Liver (tissue), 9 donors: Measurements from ENCODE around the gene KLF16. TPM values are rescaled to one million over a fixed set of nuclear protein-coding genes. Genes with fewer than 3 reads are reported as not detected.

Experiments used
- DNase-seq: peaks from one replicate; pipeline ENCODE4 v3.0.0-alpha.2; 2017; ENCODE audit warnings: low spot score
- H3K27ac ChIP-seq, 2 donors: one replicate each; pipeline ENCODE4 v1.7.0; 2013; ENCODE audit warnings: inconsistent platforms in 2 of 2, low read length in 2 of 2, control low read depth in 1 of 2, low read depth in 1 of 2, mild to moderate bottlenecking in 1 of 2
- H3K27me3 ChIP-seq, 4 donors: one replicate each; pipeline versions ENCODE4 v1.6.1 to v1.7.0; 2013; ENCODE audit warnings: low read length in 3 of 4, inconsistent platforms in 1 of 4, mild to moderate bottlenecking in 1 of 4, moderate library complexity in 1 of 4; ENCODE audit not compliant: control insufficient read depth in 4 of 4, insufficient read depth in 4 of 4
- H3K36me3 ChIP-seq, 4 donors: one replicate each; pipeline versions ENCODE4 v1.6.1 to v1.7.0; 2013; ENCODE audit warnings: low read length in 3 of 4, mild to moderate bottlenecking in 3 of 4, low read depth in 1 of 4, moderate library complexity in 1 of 4; ENCODE audit not compliant: control insufficient read depth in 4 of 4, insufficient read depth in 3 of 4
- H3K4me1 ChIP-seq, 4 donors: one replicate each; pipeline versions ENCODE4 v1.6.1 to v1.7.0; 2013; ENCODE audit warnings: low read length in 3 of 4, mild to moderate bottlenecking in 3 of 4, moderate library complexity in 1 of 4; ENCODE audit not compliant: control insufficient read depth in 4 of 4, insufficient read depth in 4 of 4
- H3K4me3 ChIP-seq, 3 donors: one replicate each; pipeline versions ENCODE4 v1.6.1 to v1.7.0; 2013; ENCODE audit warnings: low read length in 3 of 3, control low read depth in 1 of 3, low read depth in 1 of 3, mild to moderate bottlenecking in 1 of 3
- H3K9ac ChIP-seq, 2 donors: one replicate each; pipeline ENCODE4 v1.7.0; 2013; ENCODE audit warnings: low read length in 2 of 2, mild to moderate bottlenecking in 2 of 2, moderate library complexity in 2 of 2, control low read depth in 1 of 2, low read depth in 1 of 2
- H3K9me3 ChIP-seq, 4 donors: one replicate each; pipeline versions ENCODE4 v1.6.1 to v1.7.0; 2013; ENCODE audit warnings: low read length in 3 of 4; ENCODE audit not compliant: control insufficient read depth in 4 of 4
- CTCF ChIP-seq: fragments of 150-350 bp; IDR thresholded peaks from 2 replicates; pipeline ENCODE4 v1.5.1; 2017; ENCODE audit warnings: improper control_type of control experiment, low read depth, low read length; ENCODE audit not compliant: missing input control
- FOXA1 ChIP-seq: IDR thresholded peaks from 2 replicates; pipeline ENCODE4 v1.6.1; 2016; ENCODE audit warnings: antibody characterized with exemption
- FOXA2 ChIP-seq: IDR thresholded peaks from 2 replicates; pipeline ENCODE4 v1.6.1; 2016; ENCODE audit warnings: antibody characterized with exemption
- HNF4A ChIP-seq, 2 donors: conservative IDR thresholded peaks; 2 replicates each; pipeline ENCODE4 v1.6.1; 2016; ENCODE audit warnings: antibody characterized with exemption in 2 of 2, mild to moderate bottlenecking in 2 of 2
- HNF4G ChIP-seq: IDR thresholded peaks from 2 replicates; pipeline ENCODE4 v1.6.1; 2016; ENCODE audit warnings: antibody characterized with exemption
- JUND ChIP-seq, 2 donors: IDR thresholded peaks; 2 replicates each; pipeline ENCODE4 v1.6.1; 2016; ENCODE audit warnings: antibody characterized with exemption in 2 of 2
- MAX ChIP-seq: IDR thresholded peaks from 2 replicates; pipeline ENCODE4 v1.6.1; 2016; ENCODE audit warnings: antibody characterized with exemption
- NR2F2 ChIP-seq: IDR thresholded peaks from 2 replicates; pipeline ENCODE4 v1.6.1; 2016; ENCODE audit warnings: antibody characterized with exemption
- RAD21 ChIP-seq, 2 donors: IDR thresholded peaks; 2 replicates each; pipeline ENCODE4 v1.6.1; 2016; ENCODE audit warnings: antibody characterized with exemption in 2 of 2, mild to moderate bottlenecking in 2 of 2
- REST ChIP-seq: IDR thresholded peaks from 2 replicates; pipeline ENCODE4 v1.6.1; 2016; ENCODE audit warnings: antibody characterized with exemption, mild to moderate bottlenecking
- RXRA ChIP-seq, 2 donors: IDR thresholded peaks; 2 replicates each; pipeline ENCODE4 v1.6.1; 2017 to 2018; ENCODE audit warnings: antibody characterized with exemption in 2 of 2, mild to moderate bottlenecking in 1 of 2
- TAF1 ChIP-seq: conservative IDR thresholded peaks from 2 replicates; pipeline ENCODE4 v1.6.1; 2016; ENCODE audit warnings: antibody characterized with exemption, mild to moderate bottlenecking
- YY1 ChIP-seq: IDR thresholded peaks from 2 replicates; pipeline ENCODE4 v1.6.1; 2016; ENCODE audit warnings: antibody characterized with exemption, mild to moderate bottlenecking
- ZBTB33 ChIP-seq: IDR thresholded peaks from 2 replicates; pipeline ENCODE4 v1.6.1; 2016; ENCODE audit warnings: antibody characterized with exemption
- WGBS: extraction: QIAGEN DNeasy Blood & Tissue Kit; methylation state at CpG from one replicate; pipeline ENCODE4 v1.1.7; 2013; 5-methylcytosine and 5-hydroxymethylcytosine counted together
- polyA plus RNA-seq, 2 donors: library from polyadenylated mRNA; stranded (reverse) in 1 of 2; unstranded in 1 of 2; fragments of 200-250 nt in 1 of 2; fragments of >200 nt in 1 of 2; fragmentation: Nextera tagmentation in 1 of 2; extraction: Ambion mirVana in 1 of 2; gene quantifications; one replicate each; pipeline versions ENCODE4 v1.2.1 to v1.2.3, GENCODE V29; 2013 to 2015
- total RNA-seq, 2 donors: library from RNA; depleted of rRNA; stranded (reverse); fragments of >200 nt; gene quantifications; one replicate each; pipeline ENCODE4 v1.2.3, GENCODE V29; 2014
- donor health status: healthy.
- donor health status: healthy.
- donor health status: healthy.
- donor health status: healthy.
- donor health status: healthy.

The KLF16 gene
- total and polyA plus RNA-seq, 4 donors = 1.2 to 14.8 (median 6.0) TPM

GRCh38 chr19:1845642-1846041 is 17.7 kb downstream of the KLF16 start:
- Histone ChIP-seq H3K27me3 (no peaks in the 10 kb centered on the region), H3K36me3 (no peaks in the 10 kb centered on the region)
- TF ChIP-seq MAX (no peak), YY1 (no peak), NR2F2 (no peak), TAF1 (no peak), REST (no peak)

GRCh38 chr19:1845125-1845515 is 18.3 kb downstream of the KLF16 start:
- no peaks in the 10 kb centered on the region for H3K36me3 ChIP-seq
- no peaks in the 10 kb centered on the region for H3K9me3 ChIP-seq
- no peaks in the 10 kb centered on the region for H3K27me3 ChIP-seq
- WGBS = 92% methylated on average over 16 of the region's 16 CpGs
- H3K9ac ChIP-seq = no peak overlapping the region
- no peak overlapping the region for H3K4me3 ChIP-seq
- DNase-seq = no peak
- no peak for TF ChIP-seq HNF4A (conservative IDR thresholded peaks at IDR 0.05)
- TF ChIP-seq ZBTB33 = no peak
- TF ChIP-seq REST = no peak
- no peak for TF ChIP-seq FOXA1
- no peak for TF ChIP-seq YY1
- TF ChIP-seq RXRA (IDR thresholded peaks at IDR 0.05) = no peak
- TF ChIP-seq HNF4G = no peak
- TF ChIP-seq FOXA2 = no peak
- no peak for TF ChIP-seq RAD21 (IDR thresholded peaks at IDR 0.05)
- no peak for TF ChIP-seq MAX
- TF ChIP-seq JUND (IDR thresholded peaks at IDR 0.05) = no peak
- no peak for TF ChIP-seq CTCF
- H3K27ac ChIP-seq = no peak overlapping the region
- H3K4me1 ChIP-seq = peaks cover 14 to 74% (median 63%) of the 10 kb centered on the region in 4 donors

More at GRCh38 chr19:1845642-1846041, 17.7 kb downstream of the KLF16 start:
- Histone ChIP-seq H3K9ac (no peak overlapping the region), H3K4me1 (peaks cover 9 to 69% (median 58%) of the 10 kb centered on the region in 4 donors), H3K9me3 (no peaks in the 10 kb centered on the region), H3K27ac (no peak overlapping the region), H3K4me3 (no peak overlapping the region)
- no peak for DNase-seq
- 87% methylated on average over 11 of the region's 11 CpGs for WGBS
